GM20000 (cell line): ENCODE results near the gene IFITM5.

Experiments used
- DNase-seq: peaks from one replicate; pipeline ENCODE4 v3.0.0; 2012; ENCODE audit warnings: low spot score
- CTCF ChIP-seq: IDR thresholded peaks from 2 replicates; pipeline ENCODE4 v1.5.1; 2012; ENCODE audit warnings: mild to moderate bottlenecking, control low read depth; ENCODE audit errors: extremely low read depth, missing control alignments

The IFITM5 gene

GRCh38 chr11:251550-251949, 47.8 kb downstream of the IFITM5 start:
- TF ChIP-seq CTCF: no peak
- no peak for DNase-seq

DNA sequence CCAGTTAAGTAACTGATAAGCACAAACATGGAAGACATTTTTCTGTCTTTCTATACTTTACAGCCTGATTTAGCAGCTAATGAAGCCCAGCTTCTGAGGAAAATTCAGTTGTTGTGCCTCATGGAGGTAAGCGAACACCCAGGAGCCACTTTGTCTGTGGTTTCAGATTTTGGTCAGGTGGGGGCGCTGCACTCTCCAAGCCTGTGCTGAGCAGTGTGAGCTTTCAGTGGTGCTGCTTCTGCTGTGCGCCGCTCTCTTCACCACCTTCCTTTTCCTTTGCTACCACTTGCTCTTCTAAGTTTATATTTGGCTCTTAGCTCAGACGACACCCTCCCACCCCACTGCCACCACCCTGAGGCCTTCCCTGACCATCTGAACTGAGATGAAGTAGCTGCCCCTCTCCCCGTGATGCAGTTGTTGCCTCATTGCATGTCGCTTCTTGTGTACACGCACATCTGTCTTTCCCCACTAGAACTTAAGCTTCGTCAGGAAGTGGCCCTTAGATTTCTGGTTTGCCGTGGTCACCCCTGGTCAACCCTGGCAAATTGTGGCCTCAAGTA, 48.5 kb downstream of the IFITM5 start:
- TF ChIP-seq CTCF: peak; percentile 73
- peak; percentile 63 for DNase-seq

GRCh38 chr11:250274-250673, 49.1 kb downstream of the IFITM5 start:
- DNase-seq: no peak

GRCh38 chr11:249062-249461, 50.3 kb downstream of the IFITM5 start:
- no peak for TF ChIP-seq CTCF
- DNase-seq: no peak

More at GRCh38 chr11:250274-250673, 49.1 kb downstream of the IFITM5 start:
- no peak for TF ChIP-seq CTCF
